A673 (cell line): ENCODE data around the gene ABI3BP. TPM values are rescaled to one million over a fixed set of nuclear protein-coding genes. Genes with fewer than 3 reads are reported as not detected.

Experiments
- BruUV-seq: library from RNA; stranded (reverse); fragments of 400-500 nt; replicated peaks from 2 replicates; lab custom pipeline; 2021; lab: Mats Ljungman, UMichigan
- CTCF ChIA-PET: fragments of 300-600 bp; sonication (Branson Sonifier 250); formaldehyde crosslinking; loops from one replicate; lab custom pipeline; 2022; ENCODE audit warnings: antibody characterized with exemption; lab: Charles Lee
- POLR2A ChIA-PET: fragments of 300-600 bp; sonication (Branson Sonifier 250); formaldehyde crosslinking; loops from one replicate; lab custom pipeline; 2022; ENCODE audit warnings: antibody characterized with exemption; ENCODE audit not compliant: low non-redundant PET; lab: Charles Lee
- DNase-seq: peaks from one replicate; pipeline ENCODE4 v3.0.0-alpha.2; 2015; ENCODE audit warnings: low spot score
- H3K27ac ChIP-seq: fragments of 200-600 bp; sonication (generic); 2 replicates; pipeline ENCODE4 v1.5.1; 2016; ENCODE audit warnings: mixed run types, low read depth, mild to moderate bottlenecking, mixed read lengths, antibody characterized with exemption, low read length; ENCODE audit not compliant: poor library complexity, severe bottlenecking
- H3K27me3 ChIP-seq: fragments of 200-600 bp; sonication (generic); replicated peaks from 2 replicates; pipeline ENCODE4 v1.6.1; 2017; ENCODE audit warnings: mixed run types, low read depth, mild to moderate bottlenecking, mixed read lengths, antibody characterized with exemption, low read length; ENCODE audit not compliant: insufficient read depth, poor library complexity
- H3K36me3 ChIP-seq: fragments of 200-600 bp; sonication (generic); 2 replicates; pipeline ENCODE4 v1.6.1; 2016; ENCODE audit warnings: mixed run types, mild to moderate bottlenecking, mixed read lengths, antibody characterized with exemption, low read length; ENCODE audit not compliant: insufficient read depth, poor library complexity, severe bottlenecking
- H3K4me1 ChIP-seq: fragments of 200-600 bp; sonication (generic); 2 replicates; pipeline ENCODE4 v1.6.1; 2017; ENCODE audit warnings: mixed run types, mild to moderate bottlenecking, mixed read lengths, antibody characterized with exemption, low read length; ENCODE audit not compliant: insufficient read depth, poor library complexity, severe bottlenecking
- H3K4me3 ChIP-seq: fragments of 200-600 bp; sonication (generic); 2 replicates; pipeline ENCODE4 v1.5.1; 2016; ENCODE audit warnings: low read depth, mixed run types, mild to moderate bottlenecking, mixed read lengths, low read length; ENCODE audit not compliant: poor library complexity, severe bottlenecking
- H3K9me3 ChIP-seq: fragments of 200-600 bp; sonication (generic); 2 replicates; pipeline ENCODE4 v1.6.1; 2016; ENCODE audit warnings: mixed run types, low read depth, mild to moderate bottlenecking, mixed read lengths, antibody characterized with exemption, low read length; ENCODE audit not compliant: poor library complexity, severe bottlenecking
- CTCF ChIP-seq: fragments of 300-800, 200-600 bp; sonication (generic); conservative IDR thresholded peaks from 2 replicates; pipeline ENCODE4 v1.5.1; 2017; ENCODE audit warnings: low read depth, mild to moderate bottlenecking, antibody characterized with exemption, low read length, moderate library complexity, mixed read lengths
- EZH2 ChIP-seq: fragments of 200-600 bp; sonication (generic); IDR thresholded peaks from 2 replicates; pipeline ENCODE4 v1.6.1; 2017; ENCODE audit warnings: borderline replicate concordance, low read depth, mild to moderate bottlenecking, mixed read lengths, antibody characterized with exemption, low read length; ENCODE audit not compliant: poor library complexity, severe bottlenecking
- intact Hi-C: fragments of 100-400 bp; cut with micrococcal nuclease; formaldehyde crosslinking; loops from one replicate; pipeline ENCODE4 v1.10.0; 2022; ENCODE audit not compliant: unreplicated experiment
- total RNA-seq: library from RNA; stranded (reverse); gene quantifications from 2 replicates; pipeline ENCODE4 v1.2.3, GENCODE V29; 2021

Gene ABI3BP
- total RNA-seq, 1 experiment from 2014 or later: 5.2 TPM

GRCh38 chr3:100852840-100853239 is 140.4 kb downstream of the ABI3BP start:
- intact Hi-C loops: no loop called here
- ChIA-PET POLR2A (no interaction called here), CTCF (no interaction called here)
- no peaks in the 10 kb centered on the region for H3K36me3 ChIP-seq
- no peaks in the 10 kb centered on the region for H3K4me1 ChIP-seq
- no peak for DNase-seq
- no peak for TF ChIP-seq EZH2
- no peak for TF ChIP-seq CTCF
- H3K27ac ChIP-seq: no peak overlapping the region
- BruUV-seq: no TSS peak
- no peaks in the 10 kb centered on the region for H3K9me3 ChIP-seq
- no peaks in the 10 kb centered on the region for H3K27me3 ChIP-seq
- H3K4me3 ChIP-seq: no peak overlapping the region

GRCh38 chr3:100850701-100851100 is 142.5 kb downstream of the ABI3BP start:
- no peak overlapping the region for H3K27ac ChIP-seq
- TF ChIP-seq CTCF: no peak
- TF ChIP-seq EZH2: no peak
- ChIA-PET POLR2A (no interaction called here), CTCF (no interaction called here)
- no TSS peak for BruUV-seq
- intact Hi-C loops: no loop called here
- no peaks in the 10 kb centered on the region for H3K9me3 ChIP-seq
- H3K4me1 ChIP-seq: no peaks in the 10 kb centered on the region
- DNase-seq: no peak
- no peaks in the 10 kb centered on the region for H3K36me3 ChIP-seq
- H3K27me3 ChIP-seq: no peaks in the 10 kb centered on the region
- no peak overlapping the region for H3K4me3 ChIP-seq

GRCh38 chr3:100850156-100850555 is 143.1 kb downstream of the ABI3BP start:
- TF ChIP-seq CTCF: no peak
- no peak for TF ChIP-seq EZH2
- POLR2A ChIA-PET: no interaction called here

More at GRCh38 chr3:100850156-100850555, 143.1 kb downstream of the ABI3BP start:
- intact Hi-C loops: no loop called here
- H3K27me3 ChIP-seq: no peaks in the 10 kb centered on the region
- no peak overlapping the region for H3K4me3 ChIP-seq
- H3K4me1 ChIP-seq: no peaks in the 10 kb centered on the region
- no peaks in the 10 kb centered on the region for H3K9me3 ChIP-seq
- H3K36me3 ChIP-seq: no peaks in the 10 kb centered on the region
- no TSS peak for BruUV-seq
- CTCF ChIA-PET: no interaction called here
- H3K27ac ChIP-seq: no peak overlapping the region
- DNase-seq: no peak
